GM06990 (cell line): ENCODE measurements around the gene STIMATE.

Source experiments
- DNase-seq: peaks from one replicate; pipeline ENCODE4 v3.0.0-alpha.2; 2011; ENCODE audit not compliant: insufficient read length; ENCODE audit errors: extremely low read depth
- H3K27me3 ChIP-seq: replicated peaks from 2 replicates; pipeline ENCODE4 v1.6.0; 2011; ENCODE audit warnings: low read length; ENCODE audit not compliant: control insufficient read depth, insufficient read depth
- H3K36me3 ChIP-seq: 2 replicates; pipeline ENCODE4 v1.5.1; 2011; ENCODE audit warnings: low read length; ENCODE audit not compliant: control insufficient read depth, insufficient read depth
- H3K4me3 ChIP-seq: replicated peaks from 2 replicates; pipeline ENCODE4 v1.5.1; 2011; ENCODE audit warnings: low read depth, mild to moderate bottlenecking, control low read depth, low read length
- TF ChIP-seq, protein P1 (sequence below): IDR thresholded peaks from 2 replicates; pipeline ENCODE4 v1.5.1; 2011; ENCODE audit warnings: low read length, control low read depth, mild to moderate bottlenecking, inconsistent platforms; ENCODE audit not compliant: insufficient read depth, poor library complexity, severe bottlenecking

Gene STIMATE

DNA sequence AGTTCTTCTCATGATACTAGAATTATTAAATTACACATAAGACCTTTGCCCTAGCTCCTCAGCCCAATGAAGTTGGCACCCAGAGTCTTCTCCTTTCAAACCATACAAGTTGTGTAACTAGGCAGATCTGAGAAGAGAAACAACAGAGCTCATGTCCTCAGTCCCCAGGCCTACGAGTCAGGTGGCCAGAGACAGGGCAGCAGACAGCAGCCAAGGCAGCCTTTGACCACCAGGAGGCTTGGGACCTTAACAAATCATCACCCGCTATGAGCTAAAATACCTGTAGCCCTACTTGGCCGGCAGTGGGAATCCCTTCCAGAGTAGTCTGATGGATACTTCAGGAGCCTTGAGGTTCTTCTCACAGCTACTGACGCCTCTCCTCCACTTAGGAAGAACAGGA is 18.3 kb downstream of the STIMATE start:
- Histone ChIP-seq H3K36me3 (peaks cover 2% of the 10 kb centered on the region; the same call in 1 of the 2 replicates), H3K4me3 (no peak overlapping the region), H3K27me3 (no peaks in the 10 kb centered on the region)
- TF ChIP-seq, protein P1, sequence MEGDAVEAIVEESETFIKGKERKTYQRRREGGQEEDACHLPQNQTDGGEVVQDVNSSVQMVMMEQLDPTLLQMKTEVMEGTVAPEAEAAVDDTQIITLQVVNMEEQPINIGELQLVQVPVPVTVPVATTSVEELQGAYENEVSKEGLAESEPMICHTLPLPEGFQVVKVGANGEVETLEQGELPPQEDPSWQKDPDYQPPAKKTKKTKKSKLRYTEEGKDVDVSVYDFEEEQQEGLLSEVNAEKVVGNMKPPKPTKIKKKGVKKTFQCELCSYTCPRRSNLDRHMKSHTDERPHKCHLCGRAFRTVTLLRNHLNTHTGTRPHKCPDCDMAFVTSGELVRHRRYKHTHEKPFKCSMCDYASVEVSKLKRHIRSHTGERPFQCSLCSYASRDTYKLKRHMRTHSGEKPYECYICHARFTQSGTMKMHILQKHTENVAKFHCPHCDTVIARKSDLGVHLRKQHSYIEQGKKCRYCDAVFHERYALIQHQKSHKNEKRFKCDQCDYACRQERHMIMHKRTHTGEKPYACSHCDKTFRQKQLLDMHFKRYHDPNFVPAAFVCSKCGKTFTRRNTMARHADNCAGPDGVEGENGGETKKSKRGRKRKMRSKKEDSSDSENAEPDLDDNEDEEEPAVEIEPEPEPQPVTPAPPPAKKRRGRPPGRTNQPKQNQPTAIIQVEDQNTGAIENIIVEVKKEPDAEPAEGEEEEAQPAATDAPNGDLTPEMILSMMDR = no peak
- DNase-seq = no peak

DNA sequence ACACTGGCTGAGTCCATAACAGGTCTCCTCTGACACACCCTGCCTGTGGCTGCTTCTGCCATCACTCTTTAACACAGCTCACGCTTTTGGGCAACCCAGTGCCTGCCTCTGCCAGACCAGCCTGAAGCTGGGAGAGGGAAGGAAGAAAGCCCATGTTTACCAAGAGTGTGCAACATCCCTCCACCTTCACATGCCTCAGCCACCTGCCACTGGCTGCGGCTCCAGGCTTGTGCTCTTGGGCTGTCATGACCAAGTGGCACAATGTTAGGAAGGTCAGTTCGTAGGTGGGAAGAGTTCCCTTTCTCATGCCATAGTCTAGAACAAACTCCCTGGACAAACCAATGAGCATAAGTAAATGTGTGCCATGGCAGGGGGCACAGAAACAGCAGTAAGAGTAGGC is 20.3 kb downstream of the STIMATE start:
- Histone ChIP-seq H3K4me3 (no peak overlapping the region), H3K27me3 (no peaks in the 10 kb centered on the region), H3K36me3 (peaks cover 2% of the 10 kb centered on the region; the same call in 1 of the 2 replicates)
- TF ChIP-seq, protein P1 = no peak
- no peak for DNase-seq

DNA sequence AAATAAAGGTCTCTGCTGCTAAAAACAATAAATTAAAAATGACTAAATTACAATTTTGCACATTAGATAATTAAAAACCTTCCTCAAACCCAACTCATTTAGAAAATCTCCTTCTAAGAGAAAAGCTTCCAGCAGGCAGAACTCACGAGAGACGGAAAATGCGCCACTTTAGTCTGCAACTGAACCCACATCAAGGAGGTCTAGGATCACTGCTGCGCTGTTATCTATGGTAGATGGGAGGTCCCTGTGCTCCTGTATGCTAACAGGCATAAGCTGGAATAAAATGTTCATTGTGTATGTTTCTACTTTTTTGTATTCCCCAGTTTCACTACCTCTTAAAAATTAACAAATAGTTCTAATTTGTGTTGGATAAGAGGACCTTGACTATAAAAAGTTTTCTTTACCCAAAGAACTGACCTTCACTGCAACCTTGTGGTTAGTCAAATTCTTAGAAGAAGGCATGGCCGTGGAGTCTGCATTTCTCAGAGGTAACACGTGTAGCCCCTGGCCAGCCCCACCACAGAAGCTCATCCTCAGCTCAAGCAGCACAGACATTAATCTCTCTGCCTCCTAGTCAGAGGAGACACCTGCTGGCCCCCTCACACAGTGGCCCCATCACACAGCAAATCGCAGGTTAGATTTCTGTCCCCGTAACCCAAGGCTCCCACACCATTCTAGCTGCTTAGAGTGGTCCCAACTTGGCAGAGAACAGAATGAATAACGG is 22.3 kb downstream of the STIMATE start:
- TF ChIP-seq, protein P1 = no peak
- DNase-seq = no peak
- H3K4me3 ChIP-seq = no peak overlapping the region
- no peaks in the 10 kb centered on the region for H3K27me3 ChIP-seq
- peaks cover 2% of the 10 kb centered on the region; the same call in 1 of the 2 replicates for H3K36me3 ChIP-seq

DNA sequence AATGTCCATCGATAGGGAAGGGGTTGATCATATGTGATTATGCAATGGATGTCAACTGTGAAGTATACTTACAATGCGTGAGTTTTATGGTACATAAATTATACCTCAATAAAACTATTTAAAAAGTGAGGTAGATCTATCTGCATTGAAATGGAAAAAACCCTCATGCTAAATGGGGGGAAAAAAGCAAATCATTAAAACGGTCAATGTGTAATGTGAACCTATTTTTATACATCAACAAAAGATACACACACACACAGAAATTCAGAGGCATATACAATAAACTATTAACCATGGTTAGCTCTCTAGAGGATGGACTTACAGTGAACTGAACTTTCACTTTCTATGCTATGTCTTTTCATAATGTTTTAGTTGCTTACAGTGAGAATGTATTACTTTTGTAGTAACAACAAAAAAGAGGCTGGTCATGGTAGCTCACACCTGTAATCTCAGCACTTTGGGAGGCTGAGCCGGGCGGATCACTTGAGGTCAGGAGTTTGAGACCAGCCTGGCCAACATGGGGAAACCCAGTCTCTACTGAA is 23.1 kb downstream of the STIMATE start:
- Histone ChIP-seq H3K4me3 (no peak overlapping the region), H3K36me3 (peaks cover 2% of the 10 kb centered on the region; the same call in 1 of the 2 replicates), H3K27me3 (no peaks in the 10 kb centered on the region)
- no peak for DNase-seq
- TF ChIP-seq, protein P1 = no peak

DNA sequence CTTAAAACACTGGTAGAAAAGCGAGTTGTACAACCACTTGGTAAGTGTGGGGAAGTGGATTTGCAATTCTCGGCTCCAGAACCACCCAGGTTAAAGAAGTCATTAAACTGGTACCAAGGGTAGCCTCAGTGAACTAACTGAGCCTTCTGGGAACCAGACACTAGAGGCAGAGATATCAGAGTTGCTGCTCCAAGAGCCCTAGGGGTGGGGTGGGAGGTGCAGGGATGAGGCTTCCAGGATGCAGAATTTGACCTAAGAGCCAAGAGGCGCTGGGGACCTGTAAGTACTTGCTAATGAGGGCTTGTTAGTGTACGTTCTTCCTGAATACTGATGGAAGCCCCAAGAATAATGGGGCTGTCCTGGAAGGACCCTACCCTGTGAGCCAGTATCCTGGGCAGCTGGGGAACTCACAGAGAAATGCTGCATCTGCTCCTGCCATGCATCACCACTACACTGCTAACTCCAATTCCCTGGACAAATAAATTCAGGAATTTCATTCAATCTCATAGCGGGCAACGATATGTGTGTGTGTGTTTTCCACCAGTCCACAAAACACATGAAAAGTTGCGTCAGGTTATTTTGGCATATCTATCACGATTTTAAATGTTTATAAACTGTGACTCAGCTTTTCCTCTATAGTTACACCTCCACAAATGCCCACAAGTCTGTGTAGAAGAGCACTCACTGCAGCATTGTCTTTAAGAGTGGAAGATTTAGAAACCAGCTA is 23.8 kb downstream of the STIMATE start:
- TF ChIP-seq, protein P1 = no peak
- Histone ChIP-seq H3K4me3 (no peak overlapping the region), H3K36me3 (no peaks in the 10 kb centered on the region), H3K27me3 (no peaks in the 10 kb centered on the region)
- no peak for DNase-seq
